ENCODE measurements around the gene HSPBP1.

GRCh38 chr19:55270172-55270942, 9.6 kb downstream of the HSPBP1 start:
- TF ChIP-seq CBFB (CRISPR knock-in tag; IDR thresholded peaks at IDR 0.05) (no peak), NR1H2 (CRISPR knock-in tag; IDR thresholded peaks at IDR 0.05; ENCODE audit: borderline replicate concordance, low read depth) (no peak), SMC3 (IDR thresholded peaks at IDR 0.05; ENCODE audit: low read length) (no peak), ZNF282 (IDR thresholded peaks at IDR 0.05; ENCODE audit: partially characterized antibody) (no peak), CBX2 (IDR thresholded peaks at IDR 0.05; ENCODE audit: low read depth, low read length) (no peak), CBX2 (CRISPR knock-in tag; IDR thresholded peaks at IDR 0.05; ENCODE audit: low read depth) (no peak), KAT2B (IDR thresholded peaks at IDR 0.05; ENCODE audit: borderline replicate concordance, low read depth, low read length) (no peak), CTCF (CRISPR knock-in tag; IDR thresholded peaks at IDR 0.05) (no peak)

Data from HepG2 (cell line).